ENCODE measurements around the gene RGP1.

RGP1 gene

GRCh38 chr9:35746583-35746982, 2.5 kb upstream of the RGP1 start:
- no peak for DNase-seq

GRCh38 chr9:35748242-35748857, 737 bp upstream of the RGP1 start:
- DNase-seq: no peak

- no peak for DNase-seq
Measured at GRCh38 chr9:35749515-35750255, 598 bp downstream of the RGP1 start.

- DNase-seq: no peak
Measured at GRCh38 chr9:35750256-35750531, 1.1 kb downstream of the RGP1 start.

- DNase-seq: no peak
Measured at GRCh38 chr9:35753466-35753865, 4.4 kb downstream of the RGP1 start.

- DNase-seq: no peak
Measured at GRCh38 chr9:35754264-35754663, 5.2 kb downstream of the RGP1 start, which contains the start of gene MSMP. MSMP (minus strand) TSS chr9:35754276; CDS start chr9:35754129, 147 bp downstream.

GRCh38 chr9:35755071-35755470, 6.0 kb downstream of the RGP1 start:
- DNase-seq: no peak

- DNase-seq: no peak
Measured at GRCh38 chr9:35756275-35757225, 7.5 kb downstream of the RGP1 start.

- DNase-seq: no peak
Measured at GRCh38 chr9:35757226-35757891, 8.3 kb downstream of the RGP1 start.

- DNase-seq: no peak
Measured at GRCh38 chr9:35757892-35758275, 8.8 kb downstream of the RGP1 start.

GRCh38 chr9:35758475-35759050, 9.5 kb downstream of the RGP1 start:
- DNase-seq: no peak

GRCh38 chr9:35759795-35760194, 10.7 kb downstream of the RGP1 start:
- DNase-seq: no peak

- peak; percentile 35 for DNase-seq
Measured at GRCh38 chr9:35760651-35761050, 11.6 kb downstream of the RGP1 start.

GRCh38 chr9:35763181-35763580, 14.1 kb downstream of the RGP1 start:
- no peak for DNase-seq

- no peak for DNase-seq
Measured at GRCh38 chr9:35763803-35764202, 14.7 kb downstream of the RGP1 start.

- no peak for DNase-seq
Measured at GRCh38 chr9:35766997-35767396, 17.9 kb downstream of the RGP1 start.

- DNase-seq: no peak
Measured at GRCh38 chr9:35767458-35767857, 18.4 kb downstream of the RGP1 start.

- no peak for DNase-seq
Measured at GRCh38 chr9:35769763-35770162, 20.7 kb downstream of the RGP1 start.

- no peak for DNase-seq
Measured at GRCh38 chr9:35771075-35771433, 22.0 kb downstream of the RGP1 start.

- DNase-seq: no peak
Measured at GRCh38 chr9:35771534-35771933, 22.4 kb downstream of the RGP1 start.

- no peak for DNase-seq
Measured at GRCh38 chr9:35771943-35772342, 22.9 kb downstream of the RGP1 start.

GRCh38 chr9:35774907-35775635, 26.0 kb downstream of the RGP1 start:
- no peak for DNase-seq
